Ovary (tissue), 9 donors: ENCODE data around the gene PEG3. TPM values are rescaled to one million over a fixed set of nuclear protein-coding genes. Genes with fewer than 3 reads are reported as not detected.

Experiments used
- DNase-seq, 5 donors: peaks; one replicate each; pipeline ENCODE4 v3.0.0-alpha.2; 2019 to 2020
- H3K27ac ChIP-seq, 2 donors: fragments of 200-600 bp; one replicate each; pipeline versions ENCODE4 v1.5.1 to v1.8.0; 2019 to 2022
- H3K27me3 ChIP-seq: fragments of 200-600 bp; one replicate; pipeline ENCODE4 v1.8.0; 2022
- H3K36me3 ChIP-seq: fragments of 200-600 bp; sonication (generic); one replicate; pipeline ENCODE4 v1.5.1; 2019
- H3K4me1 ChIP-seq: one replicate; pipeline ENCODE4 v1.8.1; 2013; ENCODE audit warnings: mild to moderate bottlenecking, moderate library complexity; ENCODE audit not compliant: insufficient read depth
- H3K4me3 ChIP-seq: fragments of 200-600 bp; sonication (generic); one replicate; pipeline ENCODE4 v1.5.1; 2017
- H3K9me3 ChIP-seq, 2 donors: fragments of 200-600 bp in 1 of 2; sonication (generic) in 1 of 2; one replicate each; pipeline versions ENCODE4 v1.5.1 to v1.8.1; 2013 to 2019; ENCODE audit warnings: mild to moderate bottlenecking in 1 of 2, moderate library complexity in 1 of 2
- CTCF ChIP-seq, 3 donors: fragments of 450-650 bp in 2 of 3; fragments of 200-600 bp in 1 of 3; IDR thresholded peaks; one replicate each; pipeline versions ENCODE4 v1.5.1 to v1.8.0; 2016 to 2022; ENCODE audit warnings: antibody characterized with exemption in 3 of 3, mild to moderate bottlenecking in 1 of 3
- EP300 ChIP-seq: sonication (generic); formaldehyde crosslinking; IDR thresholded peaks from one replicate; pipeline ENCODE4 v1.6.1; 2017; ENCODE audit warnings: antibody characterized with exemption
- POLR2A ChIP-seq: fragments of 450-650 bp; IDR thresholded peaks from one replicate; pipeline ENCODE4 v1.6.1; 2017; ENCODE audit warnings: antibody characterized with exemption, mild to moderate bottlenecking, moderate library complexity
- WGBS, 3 donors: extraction: QIAGEN DNeasy Blood & Tissue Kit in 1 of 3; methylation state at CpG; one replicate each; pipeline versions ENCODE4 v1.1.5 to v1.1.7; 2013 to 2017; 5-methylcytosine and 5-hydroxymethylcytosine counted together
- intact Hi-C, 4 donors: fragments of 100-400 bp; cut with DNase I; formaldehyde crosslinking; loops; one replicate each; pipeline versions ENCODE4 v1.11.0 to v1.15.1; 2022 to 2023
- polyA plus RNA-seq, 2 donors: library from polyadenylated mRNA; stranded (reverse); fragments of 200-250 nt in 1 of 2; fragments of 350-450 nt in 1 of 2; fragmentation: Illumina TruSeq in 1 of 2; extraction: RNeasy Lipid Tissue Mini Kit (QIAGEN cat#74804) in 1 of 2; gene quantifications; one replicate each; pipeline ENCODE4 v1.2.3, GENCODE V29; 2013 to 2014
- small RNA-seq: library from RNA; depleted of rRNA; stranded (forward); fragments of <200 nt; gene quantifications from one replicate; pipeline ENCODE3, GENCODE V24; 2016
- total RNA-seq, 7 donors: library from RNA; depleted of rRNA in 2 of 7; stranded (reverse); fragments of >200 nt in 2 of 7; fragmentation: NEBNext Ultra II Directional in 3 of 7; extraction: Animal tissue kit (Norgen Biotek cat#: 25700) in 3 of 7; gene quantifications; one replicate each; pipeline versions ENCODE4 v1.1.0 to v1.2.4, GENCODE V29; 2016 to 2023
- donor health status: DM: no; HTN: no; CAD: no; lungs with moderate emphysema.
- donor health status: DM: no; HTN: no; CAD: no.
- donor health status: Bipolar disorder and iron deficiency.
- donor health status: DM: yes; HTN: yes; CAD: no.
- donor health status: DM: no; HTN: no; CAD: no.
- donor health status: DM: yes; HTN: yes; CAD: no.

The PEG3 gene
- total and polyA plus RNA-seq, 9 donors, result 104 to 1,197 (median 505) TPM

- Histone ChIP-seq H3K4me1 (no peaks in the 10 kb centered on the region), H3K9me3 (no peaks in the 10 kb centered on the region), H3K4me3 (no peak overlapping the region), H3K27me3 (no peaks in the 10 kb centered on the region), H3K36me3 (no peaks in the 10 kb centered on the region), H3K27ac (no peak overlapping the region)
- intact Hi-C loops, result no loop called here
- WGBS, 3 donors, result 75 to 87% (median 85%) methylated on average over 3 of the region's 3 CpGs
- TF ChIP-seq EP300 (no peak), POLR2A (no peak), CTCF (IDR thresholded peaks at IDR 0.05) (no peak)
- DNase-seq, result no peak
These were observed 31.7 kb downstream of the PEG3 start for GRCh38 chr19:56808717-56809392.

DNA sequence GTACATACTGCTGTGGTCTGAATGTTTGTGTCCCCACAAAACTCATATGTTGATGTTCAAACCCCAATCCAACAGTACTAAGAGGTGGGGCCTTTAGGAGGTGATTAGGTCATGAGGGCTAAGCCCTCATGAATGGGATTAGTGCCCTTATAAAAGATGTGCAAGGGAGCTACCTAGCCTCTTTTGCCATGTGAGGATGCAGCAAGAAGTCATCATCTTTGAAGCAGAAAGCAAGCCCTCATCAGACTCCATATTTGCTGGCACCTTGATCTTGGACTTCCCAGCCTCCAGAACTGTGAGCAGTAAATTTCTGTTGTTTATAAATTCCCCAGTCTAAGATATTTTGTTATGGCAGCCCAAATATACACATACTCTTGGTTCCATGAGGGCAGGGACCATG is 33.9 kb downstream of the PEG3 start:
- no peaks in the 10 kb centered on the region for H3K9me3 ChIP-seq

More for the DNA sequence above, 33.9 kb downstream of the PEG3 start:
- Histone ChIP-seq H3K36me3 (no peaks in the 10 kb centered on the region), H3K4me1 (no peaks in the 10 kb centered on the region), H3K4me3 (no peak overlapping the region), H3K27me3 (no peaks in the 10 kb centered on the region), H3K27ac (no peak overlapping the region)
- TF ChIP-seq EP300 (no peak), CTCF (IDR thresholded peaks at IDR 0.05) (no peak), POLR2A (no peak)
- intact Hi-C loops, result no loop called here
- no peak for DNase-seq

Small RNA genes within 50 kb of the gene (small RNA-seq; reads per million reads assigned to genes)
- gene AC006115.2, result not detected

Other genes starting within 250 kb of the PEG3 start
- 1 to 10 TPM; 5.7 to 9.8 (median 8.4) TPM for gene ZNF71, start 245.4 kb downstream of the PEG3 start, total RNA-seq
- gene ZNF71, start 245.4 kb downstream of the PEG3 start, polyA plus RNA-seq, result 1 to 10 TPM; 3.4 to 6.3 TPM
- 1 to 10 TPM in 1 of 7 donors, under 1 TPM in 5, not detected in 1; 0.43 to 1.6 (median 0.59) TPM for gene SMIM17, start 197.6 kb downstream of the PEG3 start, total RNA-seq
- gene SMIM17, start 197.6 kb downstream of the PEG3 start, polyA plus RNA-seq, result under 1 TPM; 0.22 to 0.65 TPM
- gene ZNF835, start 169.0 kb downstream of the PEG3 start, total RNA-seq, result 10 to 100 TPM in 3 of 7 donors, 1 to 10 TPM in 4; 4.9 to 15.0 (median 8.1) TPM
- 1 to 10 TPM; 2.5 to 4.6 TPM for gene ZNF835, start 169.0 kb downstream of the PEG3 start, polyA plus RNA-seq
- 10 to 100 TPM in 6 of 7 donors, 1 to 10 TPM in 1; 2.2 to 34.2 (median 19.6) TPM for gene ZIM2, start within 50 bp of the PEG3 start, total RNA-seq
- gene ZIM2, start within 50 bp of the PEG3 start, polyA plus RNA-seq, result 1 to 10 TPM; 2.7 to 6.7 TPM